Skeletal muscle satellite cell (primary cell): ENCODE results near the gene ARHGAP33.

ENCODE experiments used
- H3K27me3 ChIP-seq: 2 replicates; pipeline ENCODE4 v1.7.0; 2013; ENCODE audit warnings: low read length; ENCODE audit not compliant: control insufficient read depth, insufficient read depth
- H3K36me3 ChIP-seq: 2 replicates; pipeline ENCODE4 v1.7.0; 2013; ENCODE audit warnings: mild to moderate bottlenecking, control low read depth, low read length; ENCODE audit not compliant: insufficient read depth
- H3K4me1 ChIP-seq: 2 replicates; pipeline ENCODE4 v1.7.0; 2013; ENCODE audit warnings: low read length; ENCODE audit not compliant: control insufficient read depth, insufficient read depth
- H3K4me2 ChIP-seq: 2 replicates; pipeline ENCODE4 v1.7.0; 2013; ENCODE audit warnings: mild to moderate bottlenecking, low read length
- H3K4me3 ChIP-seq: 2 replicates; pipeline ENCODE4 v1.7.0; 2013; ENCODE audit warnings: low read length
- H3K9ac ChIP-seq: 2 replicates; pipeline ENCODE4 v1.7.0; 2013; ENCODE audit warnings: mild to moderate bottlenecking, low read depth, low read length, moderate library complexity
- H3K9me3 ChIP-seq: replicated peaks from 2 replicates; pipeline ENCODE4 v1.7.0; 2013; ENCODE audit warnings: mild to moderate bottlenecking, control low read depth, low read length

The ARHGAP33 gene

DNA sequence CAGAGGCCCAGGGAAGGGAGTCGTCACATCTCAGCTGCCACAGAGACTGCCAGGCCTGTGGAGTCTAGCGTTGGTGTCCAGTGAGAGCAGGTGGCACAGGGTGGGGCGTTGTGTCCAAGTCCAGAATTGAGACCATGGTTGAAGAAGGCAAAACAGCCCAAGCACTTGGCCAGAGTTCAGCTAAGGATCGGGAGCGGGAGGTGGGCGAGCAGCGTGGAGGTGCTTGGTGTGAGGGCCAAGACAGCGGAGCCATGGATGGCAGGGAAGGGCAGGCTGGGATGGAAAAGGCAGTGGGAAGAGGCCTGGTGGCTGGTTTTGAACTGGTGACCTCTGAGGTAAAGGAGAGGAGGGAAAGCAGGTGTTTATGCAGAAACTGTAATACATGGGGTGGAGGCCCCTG lies 41.1 kb upstream of the ARHGAP33 start:
- Histone ChIP-seq H3K27me3 (no peaks in the 10 kb centered on the region), H3K36me3 (peaks cover 82% of the 10 kb centered on the region), H3K4me3 (no peak overlapping the region), H3K9ac (no peak overlapping the region), H3K4me1 (no peaks in the 10 kb centered on the region), H3K4me2 (no peak overlapping the region), H3K9me3 (no peaks in the 10 kb centered on the region)

DNA sequence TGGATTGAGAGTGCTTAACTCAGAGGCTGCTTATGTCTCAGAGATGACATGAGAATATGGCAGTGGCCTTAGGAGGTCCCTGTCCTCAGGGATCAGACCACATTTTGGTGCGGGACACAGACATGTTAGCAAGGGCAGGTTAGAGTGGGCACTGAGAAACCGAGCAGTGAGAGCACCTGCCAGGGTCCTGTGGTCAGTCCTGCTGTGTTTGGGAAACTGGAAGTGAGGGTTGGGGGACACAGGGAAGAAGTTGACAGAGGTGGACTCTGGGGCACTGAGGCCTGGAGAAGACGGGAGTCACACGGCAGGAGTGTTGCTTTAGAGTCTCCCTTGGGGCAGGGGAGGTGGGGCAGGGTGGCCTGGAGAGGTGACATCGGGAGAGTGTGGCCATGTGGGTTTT lies 40.5 kb upstream of the ARHGAP33 start:
- Histone ChIP-seq H3K27me3 (no peaks in the 10 kb centered on the region), H3K4me2 (no peak overlapping the region), H3K9ac (no peak overlapping the region), H3K4me1 (peaks cover 2% of the 10 kb centered on the region), H3K9me3 (no peaks in the 10 kb centered on the region), H3K36me3 (peaks cover 78% of the 10 kb centered on the region), H3K4me3 (no peak overlapping the region)

DNA sequence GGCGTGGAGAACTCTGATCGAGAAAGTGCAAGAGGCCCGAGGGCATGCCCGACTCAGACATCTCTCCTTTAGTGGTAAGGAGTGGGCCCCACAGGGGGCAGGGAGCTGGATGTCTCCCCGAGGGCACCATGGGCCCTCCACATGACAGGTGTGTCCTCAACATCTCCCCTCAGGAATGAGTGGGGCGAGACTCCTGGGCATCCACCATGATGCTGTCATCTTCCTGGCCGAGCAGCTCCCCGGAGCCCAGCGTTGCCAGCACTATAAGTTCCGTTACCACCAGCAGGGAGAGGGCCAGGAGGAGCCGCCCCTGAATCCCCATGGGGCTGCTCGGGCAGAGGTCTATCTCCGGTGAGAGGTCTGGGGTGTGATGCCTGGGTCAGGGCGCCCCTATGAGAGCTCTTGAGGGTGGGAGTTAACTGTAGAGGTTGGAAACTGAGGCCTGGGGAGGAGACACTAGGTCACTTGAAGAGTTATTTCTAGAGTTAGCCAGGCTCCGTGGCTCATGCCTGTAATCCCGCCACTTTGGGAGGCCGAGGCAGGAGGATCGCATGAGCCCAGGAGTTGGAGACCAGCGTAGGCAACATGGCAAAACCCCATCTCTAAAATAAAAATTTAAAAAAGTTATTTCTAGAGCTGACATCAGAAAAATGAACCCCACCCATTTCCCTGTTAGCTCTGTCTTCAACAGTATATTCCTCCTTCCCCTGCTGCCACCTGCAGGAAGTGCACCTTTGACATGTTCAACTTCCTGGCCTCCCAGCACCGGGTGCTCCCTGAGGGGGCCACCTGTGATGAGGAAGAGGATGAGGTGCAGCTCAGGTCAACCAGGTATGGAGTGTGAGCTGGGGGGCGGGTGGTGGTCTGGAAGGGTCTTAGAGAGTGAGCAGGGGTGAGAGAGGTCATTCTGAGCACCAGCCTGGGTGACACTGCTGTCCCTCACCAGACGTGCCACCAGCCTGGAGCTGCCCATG lies 38.2 kb upstream of the ARHGAP33 start:
- Histone ChIP-seq H3K9me3 (no peaks in the 10 kb centered on the region), H3K27me3 (no peaks in the 10 kb centered on the region), H3K4me1 (peaks cover 4% of the 10 kb centered on the region), H3K36me3 (peaks cover 59% of the 10 kb centered on the region), H3K4me2 (no peak overlapping the region), H3K9ac (no peak overlapping the region), H3K4me3 (no peak overlapping the region)

DNA sequence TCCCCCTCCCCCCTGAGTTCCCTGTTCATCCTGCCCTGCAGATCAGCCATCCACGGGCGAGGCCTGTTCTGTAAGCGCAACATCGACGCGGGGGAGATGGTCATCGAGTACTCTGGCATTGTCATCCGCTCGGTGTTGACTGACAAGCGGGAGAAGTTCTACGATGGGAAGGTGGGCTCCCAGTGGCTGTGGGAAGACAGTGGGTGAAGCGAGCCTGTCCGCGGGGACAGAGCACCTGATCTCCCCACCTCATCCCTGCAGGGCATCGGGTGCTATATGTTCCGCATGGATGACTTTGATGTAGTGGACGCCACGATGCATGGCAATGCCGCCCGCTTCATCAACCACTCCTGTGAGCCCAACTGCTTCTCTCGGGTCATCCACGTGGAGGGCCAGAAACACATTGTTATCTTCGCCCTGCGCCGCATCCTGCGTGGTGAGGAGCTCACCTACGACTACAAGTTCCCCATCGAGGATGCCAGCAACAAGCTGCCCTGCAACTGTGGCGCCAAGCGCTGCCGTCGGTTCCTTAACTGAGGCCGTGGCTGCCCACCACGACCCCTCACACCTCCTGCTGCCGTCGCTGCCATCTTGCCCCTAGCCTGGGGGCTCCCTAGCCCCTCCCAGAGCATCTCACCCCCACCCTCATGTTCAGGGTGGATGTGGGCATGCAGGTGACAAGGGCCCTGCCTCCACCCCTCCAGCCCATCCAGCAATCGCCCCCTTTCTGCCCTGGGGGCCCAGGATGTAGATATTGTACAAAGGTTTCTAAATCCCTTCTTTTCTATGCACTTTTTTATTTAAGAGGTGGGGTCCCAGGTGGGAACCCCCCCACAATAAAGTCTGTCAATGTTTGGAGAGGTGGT lies 37.1 kb upstream of the ARHGAP33 start:
- peaks cover 53% of the 10 kb centered on the region for H3K36me3 ChIP-seq

DNA sequence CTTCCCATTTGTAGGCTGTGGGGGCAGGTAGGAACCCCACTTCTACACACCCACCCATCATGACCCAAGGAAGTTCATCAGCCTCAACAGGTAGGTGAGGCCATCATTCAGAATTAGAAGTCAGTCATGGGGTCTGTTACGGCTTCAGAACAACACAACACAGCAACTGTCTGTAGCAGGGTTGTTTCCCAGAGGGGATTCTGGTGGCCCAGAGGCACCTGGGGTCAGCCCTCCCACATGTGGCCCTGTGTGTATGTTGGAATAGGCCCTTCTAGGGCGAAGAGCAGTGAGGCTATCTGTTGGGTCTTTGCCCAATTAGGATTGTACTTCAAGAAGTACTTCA lies 36.5 kb upstream of the ARHGAP33 start:
- no peak overlapping the region for H3K9ac ChIP-seq
- no peaks in the 10 kb centered on the region for H3K27me3 ChIP-seq
- H3K36me3 ChIP-seq: peaks cover 47% of the 10 kb centered on the region
- H3K4me1 ChIP-seq: peaks cover 4% of the 10 kb centered on the region
- H3K4me2 ChIP-seq: no peak overlapping the region
- no peaks in the 10 kb centered on the region for H3K9me3 ChIP-seq
- no peak overlapping the region for H3K4me3 ChIP-seq

More for the DNA sequence above, 37.1 kb upstream of the ARHGAP33 start:
- Histone ChIP-seq H3K4me1 (peaks cover 4% of the 10 kb centered on the region), H3K27me3 (no peaks in the 10 kb centered on the region), H3K4me3 (no peak overlapping the region), H3K9ac (no peak overlapping the region), H3K4me2 (no peak overlapping the region), H3K9me3 (no peaks in the 10 kb centered on the region)

DNA sequence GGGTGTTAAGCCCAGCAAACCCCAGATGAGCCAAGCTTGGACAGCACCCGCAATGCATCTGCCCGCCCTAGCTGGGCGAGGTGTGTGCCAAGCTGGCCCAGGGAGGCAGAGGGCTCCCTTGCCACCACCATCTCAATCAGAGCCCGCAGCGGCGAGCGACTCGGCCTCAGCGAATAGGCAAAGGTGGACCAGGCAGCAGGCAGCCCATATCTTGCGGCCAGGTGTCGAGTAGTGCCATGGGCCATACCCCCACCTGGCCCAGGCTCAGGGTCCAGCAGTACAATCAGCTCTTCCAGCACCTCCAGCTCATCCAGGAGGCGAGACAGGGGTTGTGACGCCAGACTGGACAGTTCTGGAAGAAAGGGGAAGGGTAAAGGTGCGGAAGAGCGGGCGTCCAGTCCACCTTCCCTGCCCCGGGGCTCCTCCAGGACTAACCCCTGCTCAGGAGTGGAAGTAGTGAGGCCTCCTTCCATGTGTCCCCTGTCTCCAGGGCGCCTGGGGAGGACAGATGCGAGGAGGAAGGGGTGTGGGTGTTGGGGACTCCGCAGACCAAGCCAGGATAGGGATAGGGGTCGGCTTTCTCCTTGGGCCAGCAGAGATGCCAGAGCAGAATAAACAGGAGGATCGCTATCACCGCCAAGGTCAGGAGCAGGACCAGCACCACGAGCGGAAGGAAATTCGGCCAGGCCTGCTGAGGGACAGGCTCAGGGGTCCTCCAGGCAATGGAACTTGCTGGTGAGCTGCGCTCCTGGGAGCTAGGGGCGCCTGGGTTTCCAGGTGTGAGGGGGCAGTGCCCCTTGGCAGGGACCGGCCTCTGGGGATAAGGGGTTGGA lies 35.9 kb upstream of the ARHGAP33 start:
- Histone ChIP-seq H3K9me3 (no peaks in the 10 kb centered on the region), H3K36me3 (peaks cover 41% of the 10 kb centered on the region), H3K4me1 (peaks cover 9% of the 10 kb centered on the region), H3K27me3 (no peaks in the 10 kb centered on the region), H3K9ac (peak overlapping the region; percentile 55), H3K4me2 (peak overlapping the region; percentile 93), H3K4me3 (peak overlapping the region; percentile 73)

DNA sequence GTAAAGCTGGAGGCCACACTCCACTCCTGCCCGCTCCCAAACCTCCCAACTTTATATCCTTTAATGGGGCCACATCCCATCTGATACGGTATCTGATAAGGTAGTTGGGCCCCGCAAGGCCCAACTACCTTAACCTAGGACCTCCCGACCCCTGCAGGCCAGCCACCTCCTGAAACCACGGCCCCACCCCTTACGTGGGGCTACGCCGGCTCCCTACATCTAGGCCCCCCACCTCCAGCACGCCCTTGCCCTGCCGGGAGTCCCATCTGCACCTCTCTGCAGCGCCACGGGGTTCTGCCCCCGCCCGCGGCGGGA lies 35.3 kb upstream of the ARHGAP33 start:
- peaks cover 11% of the 10 kb centered on the region for H3K4me1 ChIP-seq
- H3K4me3 ChIP-seq: peak overlapping the region; percentile 73
- no peaks in the 10 kb centered on the region for H3K9me3 ChIP-seq
- no peaks in the 10 kb centered on the region for H3K27me3 ChIP-seq
- peak overlapping the region; percentile 93 for H3K4me2 ChIP-seq
- H3K36me3 ChIP-seq: peaks cover 35% of the 10 kb centered on the region
- H3K9ac ChIP-seq: peak overlapping the region; percentile 55

DNA sequence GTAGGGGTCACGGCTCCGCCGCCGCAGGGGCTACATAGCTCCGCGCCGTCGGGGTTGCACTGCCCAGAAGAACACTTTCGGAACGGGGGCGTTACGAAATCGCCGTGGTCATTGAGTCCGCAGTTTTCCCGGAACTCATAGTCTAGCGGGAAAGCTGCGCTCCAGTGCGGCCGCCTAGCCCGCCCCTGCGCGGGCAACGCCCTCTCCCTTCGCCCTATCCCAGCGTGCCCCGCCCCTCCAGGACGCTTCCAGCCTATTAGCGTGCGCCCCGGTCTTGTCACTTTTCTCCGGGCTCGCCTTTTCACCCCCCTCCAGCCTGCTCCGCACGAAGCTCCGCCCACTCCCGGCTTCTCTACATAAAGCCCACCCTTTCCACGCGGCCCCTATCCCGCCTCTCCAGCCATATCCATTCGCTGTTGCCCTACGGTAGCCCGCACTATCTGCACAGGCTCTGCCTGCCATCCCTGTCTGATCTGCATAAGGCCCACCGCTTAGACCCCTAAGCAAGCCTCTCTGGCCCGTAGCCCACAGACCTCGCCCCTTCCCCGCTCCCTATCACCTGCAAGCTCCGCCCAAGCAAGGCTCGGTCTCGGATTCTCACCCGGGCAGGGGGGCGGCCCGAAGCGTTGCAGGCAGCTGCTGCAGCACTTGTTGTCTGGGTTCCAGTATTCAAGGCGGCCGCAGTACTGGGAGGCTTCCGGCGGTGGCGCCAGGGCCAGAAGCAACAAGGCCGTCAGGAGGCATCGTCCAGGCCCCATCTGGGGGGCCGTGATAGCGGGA lies 34.8 kb upstream of the ARHGAP33 start:
- Histone ChIP-seq H3K36me3 (peaks cover 31% of the 10 kb centered on the region), H3K27me3 (no peaks in the 10 kb centered on the region), H3K9me3 (no peaks in the 10 kb centered on the region), H3K4me2 (peak overlapping the region; percentile 93), H3K9ac (peak overlapping the region; percentile 55), H3K4me1 (peaks cover 11% of the 10 kb centered on the region), H3K4me3 (peak overlapping the region; percentile 73)

DNA sequence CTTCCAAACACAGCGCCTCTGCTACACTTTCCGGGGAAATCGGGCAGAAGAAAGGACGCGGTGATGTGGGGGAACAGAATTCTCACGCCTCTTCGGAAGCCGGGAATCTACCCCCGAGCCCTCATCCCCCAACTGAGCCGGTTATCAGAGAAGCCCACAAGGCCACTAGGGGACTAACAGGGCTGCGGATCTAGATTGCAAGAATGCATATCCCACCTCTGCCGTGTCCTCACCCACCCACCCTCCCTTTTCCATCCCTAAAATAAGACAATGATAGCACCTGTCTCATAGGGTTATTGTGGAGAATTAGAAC lies 34.2 kb upstream of the ARHGAP33 start:
- Histone ChIP-seq H3K9me3 (no peaks in the 10 kb centered on the region), H3K4me3 (peak overlapping the region; percentile 73), H3K4me1 (peaks cover 13% of the 10 kb centered on the region), H3K9ac (peak overlapping the region; percentile 46), H3K4me2 (peak overlapping the region; percentile 93), H3K36me3 (peaks cover 31% of the 10 kb centered on the region), H3K27me3 (no peaks in the 10 kb centered on the region)

DNA sequence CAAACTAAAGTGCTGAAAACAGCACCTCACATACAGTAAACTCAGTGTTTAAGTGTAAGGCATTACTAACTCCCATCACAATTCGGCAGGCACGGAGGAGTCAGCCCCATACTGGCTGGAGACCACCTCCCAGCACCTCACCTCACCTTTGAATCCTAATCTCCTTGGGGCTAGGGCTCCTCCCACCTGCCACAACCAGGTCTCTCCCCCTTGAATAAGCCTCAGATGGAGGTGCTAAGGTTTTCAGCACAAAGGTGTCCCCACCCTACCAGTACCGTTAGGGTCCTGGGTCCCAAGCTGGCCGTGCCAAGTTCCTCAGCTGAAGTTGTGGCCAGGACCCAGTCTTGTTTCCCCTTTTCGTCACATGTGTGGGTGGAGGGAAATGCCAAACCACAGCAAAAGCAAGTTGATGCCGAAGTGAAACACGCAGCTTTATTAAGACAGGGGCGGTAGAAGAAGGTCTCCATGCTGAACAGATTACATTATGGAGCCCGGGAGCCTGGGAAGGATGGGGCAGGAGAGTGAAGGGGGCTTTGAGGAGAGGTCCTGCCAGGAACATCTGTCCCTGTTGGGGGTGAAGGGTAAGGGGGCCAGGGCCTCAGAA lies 33.1 kb upstream of the ARHGAP33 start, which contains the start of gene IGFLR1:
Gene IGFLR1, minus strand, starts transcription at position 332 of the 604 bp plus-strand sequence. CDS start 1,272 bp downstream, outside the sequence.
- Histone ChIP-seq H3K4me1 (peaks cover 18% of the 10 kb centered on the region), H3K27me3 (no peaks in the 10 kb centered on the region), H3K36me3 (peaks cover 23% of the 10 kb centered on the region), H3K9me3 (no peaks in the 10 kb centered on the region), H3K4me2 (no peak within 1 kb of the TSS), H3K4me3 (no peak within 1 kb of the TSS), H3K9ac (no peak within 1 kb of the TSS)
